ENCODE data around the gene TRIM49D1.
"Not testable (repeated sequence)": the region's sequence is repeated elsewhere in the genome, so short reads cannot be mapped to it uniquely, and the experiment has no call there.

Gene TRIM49D1

GRCh38 chr11:89922195-89922660 is at the start of gene TRIM49D1:
TRIM49D1 (minus strand) TSS chr11:89922245; CDS start chr11:89917710, 4,535 bp downstream.
- no peak for DNase-seq

GRCh38 chr11:89965737-89966136 is 43.7 kb upstream of the TRIM49D1 start, which contains the start of gene TRIM64:
TRIM64 (plus strand) TSS chr11:89966037; CDS start chr11:89968504, 2,467 bp downstream.
- DNase-seq = not testable (repeated sequence)

GRCh38 chr11:89960833-89961232 is 38.8 kb upstream of the TRIM49D1 start:
- DNase-seq = not testable (repeated sequence)

GRCh38 chr11:89923764-89924163 is 1.7 kb upstream of the TRIM49D1 start, which contains the start of gene TRIM49D2:
TRIM49D2 (plus strand) TSS chr11:89924064; CDS start chr11:89926762, 2,698 bp downstream.
- DNase-seq = not testable (repeated sequence)

GRCh38 chr11:89900809-89901208 is 21.2 kb downstream of the TRIM49D1 start:
- not testable (repeated sequence) for DNase-seq

- DNase-seq = not testable (repeated sequence)
Observed at GRCh38 chr11:89893245-89893644, 28.8 kb downstream of the TRIM49D1 start.

- not testable (repeated sequence) for DNase-seq
Observed at GRCh38 chr11:89877511-89877910, 44.5 kb downstream of the TRIM49D1 start.

GRCh38 chr11:89872588-89872987 is 49.5 kb downstream of the TRIM49D1 start:
- not testable (repeated sequence) for DNase-seq

GRCh38 chr11:89865223-89865622 is 56.8 kb downstream of the TRIM49D1 start:
- not testable (repeated sequence) for DNase-seq

- DNase-seq = not testable (repeated sequence)
Observed at GRCh38 chr11:89863906-89864704, 57.9 kb downstream of the TRIM49D1 start.
